Measurements from ENCODE around the gene B4GALT5.
"Not testable (repeated sequence)": the region's sequence is repeated elsewhere in the genome, so short reads cannot be mapped to it uniquely, and the experiment has no call there.

Gene B4GALT5

GRCh38 chr20:49724408-49725223, 10.9 kb upstream of the B4GALT5 start:
- no peak for DNase-seq (ENCODE audit: low spot score)
- Histone ChIP-seq H3K4me3 (ENCODE audit: severe bottlenecking) (no peak overlapping the region), H3K27me3 (ENCODE audit: insufficient read depth, poor library complexity, severe bottlenecking) (no peaks in the 10 kb centered on the region), H3K27ac (ENCODE audit: poor library complexity, severe bottlenecking) (no peak overlapping the region), H3K4me1 (ENCODE audit: insufficient read depth, poor library complexity, severe bottlenecking) (no peaks in the 10 kb centered on the region), H3K36me3 (ENCODE audit: low read depth) (no peaks in the 10 kb centered on the region), H3K9me3 (ENCODE audit: severe bottlenecking) (no peaks in the 10 kb centered on the region)
- ATAC-seq (ENCODE audit: low read depth): peak; percentile 45; the same call in 1 of the 3 replicates
- TF ChIP-seq, protein P1, sequence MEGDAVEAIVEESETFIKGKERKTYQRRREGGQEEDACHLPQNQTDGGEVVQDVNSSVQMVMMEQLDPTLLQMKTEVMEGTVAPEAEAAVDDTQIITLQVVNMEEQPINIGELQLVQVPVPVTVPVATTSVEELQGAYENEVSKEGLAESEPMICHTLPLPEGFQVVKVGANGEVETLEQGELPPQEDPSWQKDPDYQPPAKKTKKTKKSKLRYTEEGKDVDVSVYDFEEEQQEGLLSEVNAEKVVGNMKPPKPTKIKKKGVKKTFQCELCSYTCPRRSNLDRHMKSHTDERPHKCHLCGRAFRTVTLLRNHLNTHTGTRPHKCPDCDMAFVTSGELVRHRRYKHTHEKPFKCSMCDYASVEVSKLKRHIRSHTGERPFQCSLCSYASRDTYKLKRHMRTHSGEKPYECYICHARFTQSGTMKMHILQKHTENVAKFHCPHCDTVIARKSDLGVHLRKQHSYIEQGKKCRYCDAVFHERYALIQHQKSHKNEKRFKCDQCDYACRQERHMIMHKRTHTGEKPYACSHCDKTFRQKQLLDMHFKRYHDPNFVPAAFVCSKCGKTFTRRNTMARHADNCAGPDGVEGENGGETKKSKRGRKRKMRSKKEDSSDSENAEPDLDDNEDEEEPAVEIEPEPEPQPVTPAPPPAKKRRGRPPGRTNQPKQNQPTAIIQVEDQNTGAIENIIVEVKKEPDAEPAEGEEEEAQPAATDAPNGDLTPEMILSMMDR (IDR thresholded peaks at IDR 0.05; ENCODE audit: poor library complexity, severe bottlenecking): no peak

DNA sequence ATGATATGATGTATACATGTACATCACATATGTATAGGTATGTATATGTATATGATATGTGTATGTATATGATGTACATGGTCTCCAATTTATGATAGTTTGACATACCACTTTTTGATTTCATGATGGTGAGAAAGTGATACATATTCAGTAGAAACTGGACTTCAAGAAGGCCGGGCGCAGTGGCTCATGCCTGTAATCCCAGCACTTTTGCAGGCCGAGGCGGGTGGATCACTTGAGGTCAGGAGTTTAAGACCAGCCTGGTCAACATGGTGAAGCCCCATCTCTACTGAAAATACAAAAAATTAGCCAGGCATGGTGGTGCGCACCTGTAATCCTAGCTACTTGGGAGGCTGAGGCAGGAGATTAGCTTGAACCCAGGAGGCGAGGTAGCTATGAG, 10.1 kb upstream of the B4GALT5 start:
- not testable (repeated sequence) for H3K4me1 ChIP-seq (ENCODE audit: insufficient read depth, poor library complexity, severe bottlenecking); ATAC-seq (ENCODE audit: low read depth); H3K4me3 ChIP-seq (ENCODE audit: severe bottlenecking); H3K27me3 ChIP-seq (ENCODE audit: insufficient read depth, poor library complexity, severe bottlenecking); H3K27ac ChIP-seq (ENCODE audit: poor library complexity, severe bottlenecking); H3K36me3 ChIP-seq (ENCODE audit: low read depth); H3K9me3 ChIP-seq (ENCODE audit: severe bottlenecking)
- DNase-seq (ENCODE audit: low spot score): peak; percentile 61

DNA sequence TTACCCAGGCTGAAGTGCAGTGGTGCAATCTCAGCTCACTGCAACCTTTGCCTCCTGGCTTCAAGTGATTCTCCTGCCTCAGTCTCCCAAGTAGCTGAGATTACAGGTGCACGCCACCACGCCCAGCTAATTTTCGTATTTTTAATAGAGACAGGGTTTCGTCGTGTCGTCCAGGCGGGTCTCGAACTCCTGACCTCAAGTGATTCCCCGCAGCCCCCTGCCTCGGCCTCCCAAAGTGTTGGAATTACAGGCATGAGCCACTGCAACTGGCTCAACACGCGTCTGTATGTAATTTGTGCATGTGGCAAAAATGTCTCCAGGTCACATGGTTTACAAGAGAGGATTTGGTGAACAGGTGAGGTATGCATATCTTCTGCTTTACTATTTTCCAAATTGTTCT, 7.6 kb upstream of the B4GALT5 start:
- not testable (repeated sequence) for H3K4me3 ChIP-seq (ENCODE audit: severe bottlenecking); H3K9me3 ChIP-seq (ENCODE audit: severe bottlenecking); H3K36me3 ChIP-seq (ENCODE audit: low read depth); H3K27me3 ChIP-seq (ENCODE audit: insufficient read depth, poor library complexity, severe bottlenecking); H3K4me1 ChIP-seq (ENCODE audit: insufficient read depth, poor library complexity, severe bottlenecking); H3K27ac ChIP-seq (ENCODE audit: poor library complexity, severe bottlenecking); ATAC-seq (ENCODE audit: low read depth)
- peak; percentile 55 for DNase-seq (ENCODE audit: low spot score)

GRCh38 chr20:49715466-49715865, 1.8 kb upstream of the B4GALT5 start:
- ATAC-seq (ENCODE audit: low read depth) (no peak), DNase-seq (ENCODE audit: low spot score) (peak; percentile 65)
- Histone ChIP-seq H3K27me3 (ENCODE audit: insufficient read depth, poor library complexity, severe bottlenecking) (no peaks in the 10 kb centered on the region), H3K4me1 (ENCODE audit: insufficient read depth, poor library complexity, severe bottlenecking) (peaks cover 20% of the 10 kb centered on the region), H3K9me3 (ENCODE audit: severe bottlenecking) (no peaks in the 10 kb centered on the region), H3K4me3 (ENCODE audit: severe bottlenecking) (no peak overlapping the region), H3K36me3 (ENCODE audit: low read depth) (peaks cover 4% of the 10 kb centered on the region; the same call in 1 of the 2 replicates), H3K27ac (ENCODE audit: poor library complexity, severe bottlenecking) (no peak overlapping the region)
- TF ChIP-seq, protein P1 (IDR thresholded peaks at IDR 0.05; ENCODE audit: poor library complexity, severe bottlenecking): no peak

- TF ChIP-seq, protein P1 (IDR thresholded peaks at IDR 0.05; ENCODE audit: poor library complexity, severe bottlenecking): no peak
- H3K27ac ChIP-seq (ENCODE audit: poor library complexity, severe bottlenecking): peak overlapping the region; percentile 72
- H3K36me3 ChIP-seq (ENCODE audit: low read depth): peaks cover 19% of the 10 kb centered on the region
- ATAC-seq (ENCODE audit: low read depth) (peak; percentile 59), DNase-seq (ENCODE audit: low spot score) (peak; percentile 86)
- peak overlapping the region; percentile 99 for H3K4me3 ChIP-seq (ENCODE audit: severe bottlenecking)
- H3K4me1 ChIP-seq (ENCODE audit: insufficient read depth, poor library complexity, severe bottlenecking): peaks cover 20% of the 10 kb centered on the region
- no peaks in the 10 kb centered on the region for H3K9me3 ChIP-seq (ENCODE audit: severe bottlenecking)
- H3K27me3 ChIP-seq (ENCODE audit: insufficient read depth, poor library complexity, severe bottlenecking): no peaks in the 10 kb centered on the region
These were observed 504 bp downstream of the B4GALT5 start for GRCh38 chr20:49712996-49713752.
